ENCODE measurements around the gene TMEM40.
"Not testable (repeated sequence)": the region's sequence is repeated elsewhere in the genome, so short reads cannot be mapped to it uniquely, and the experiment has no call there.

Gene TMEM40

GRCh38 chr3:12775970-12776369 is 16.9 kb upstream of the TMEM40 start:
- DNase-seq (ENCODE audit: low spot score): not testable (repeated sequence)

DNA sequence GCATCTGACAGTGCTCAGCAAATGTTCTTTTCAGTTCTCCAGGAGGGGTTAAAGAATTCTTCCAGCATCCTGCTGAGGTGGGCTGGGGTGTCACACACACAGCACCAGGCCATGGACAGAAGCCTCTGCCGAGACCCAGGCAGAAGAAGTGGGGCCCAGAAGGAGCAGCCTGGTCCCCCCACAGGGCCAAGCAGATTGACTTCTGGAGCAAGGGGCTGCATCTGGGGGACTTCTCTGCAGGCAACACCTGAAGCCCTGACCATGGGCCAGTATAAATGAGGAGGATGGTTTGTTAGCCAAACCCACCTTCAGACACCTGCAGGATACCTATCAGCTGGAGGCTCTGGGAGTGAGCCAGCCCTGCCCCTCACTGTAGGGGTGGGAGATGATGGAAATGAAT is 16.2 kb upstream of the TMEM40 start:
- DNase-seq (ENCODE audit: low spot score): no peak

- no peak for DNase-seq (ENCODE audit: low spot score)
Observed at GRCh38 chr3:12774619-12775018, 15.6 kb upstream of the TMEM40 start.

GRCh38 chr3:12773710-12774086 is 14.6 kb upstream of the TMEM40 start:
- DNase-seq (ENCODE audit: low spot score): no peak

- DNase-seq (ENCODE audit: low spot score): no peak
Observed at GRCh38 chr3:12773030-12773709, 14.1 kb upstream of the TMEM40 start.

GRCh38 chr3:12772462-12772861 is 13.4 kb upstream of the TMEM40 start:
- DNase-seq (ENCODE audit: low spot score): no peak

- DNase-seq (ENCODE audit: low spot score): no peak
Observed at GRCh38 chr3:12771236-12771635, 12.2 kb upstream of the TMEM40 start.

DNA sequence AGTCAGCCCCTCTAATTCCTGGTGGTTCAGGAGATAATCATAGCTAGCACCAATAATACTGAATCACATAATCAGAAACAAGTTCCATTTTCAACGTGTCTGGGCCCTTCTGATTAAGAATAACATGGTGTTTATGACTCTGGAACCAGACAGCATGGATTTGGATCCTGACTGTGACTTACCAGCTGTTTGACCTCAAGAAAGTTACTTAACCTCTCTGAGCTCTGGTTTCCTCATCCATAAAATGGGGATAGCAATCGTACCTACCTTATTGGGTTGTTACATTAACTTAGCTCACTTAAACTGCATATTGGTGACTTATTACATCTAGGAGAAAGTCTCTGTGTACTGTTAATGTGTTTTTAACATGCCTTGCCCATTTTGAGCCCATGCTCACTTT is 10.7 kb upstream of the TMEM40 start:
- DNase-seq (ENCODE audit: low spot score): no peak

DNA sequence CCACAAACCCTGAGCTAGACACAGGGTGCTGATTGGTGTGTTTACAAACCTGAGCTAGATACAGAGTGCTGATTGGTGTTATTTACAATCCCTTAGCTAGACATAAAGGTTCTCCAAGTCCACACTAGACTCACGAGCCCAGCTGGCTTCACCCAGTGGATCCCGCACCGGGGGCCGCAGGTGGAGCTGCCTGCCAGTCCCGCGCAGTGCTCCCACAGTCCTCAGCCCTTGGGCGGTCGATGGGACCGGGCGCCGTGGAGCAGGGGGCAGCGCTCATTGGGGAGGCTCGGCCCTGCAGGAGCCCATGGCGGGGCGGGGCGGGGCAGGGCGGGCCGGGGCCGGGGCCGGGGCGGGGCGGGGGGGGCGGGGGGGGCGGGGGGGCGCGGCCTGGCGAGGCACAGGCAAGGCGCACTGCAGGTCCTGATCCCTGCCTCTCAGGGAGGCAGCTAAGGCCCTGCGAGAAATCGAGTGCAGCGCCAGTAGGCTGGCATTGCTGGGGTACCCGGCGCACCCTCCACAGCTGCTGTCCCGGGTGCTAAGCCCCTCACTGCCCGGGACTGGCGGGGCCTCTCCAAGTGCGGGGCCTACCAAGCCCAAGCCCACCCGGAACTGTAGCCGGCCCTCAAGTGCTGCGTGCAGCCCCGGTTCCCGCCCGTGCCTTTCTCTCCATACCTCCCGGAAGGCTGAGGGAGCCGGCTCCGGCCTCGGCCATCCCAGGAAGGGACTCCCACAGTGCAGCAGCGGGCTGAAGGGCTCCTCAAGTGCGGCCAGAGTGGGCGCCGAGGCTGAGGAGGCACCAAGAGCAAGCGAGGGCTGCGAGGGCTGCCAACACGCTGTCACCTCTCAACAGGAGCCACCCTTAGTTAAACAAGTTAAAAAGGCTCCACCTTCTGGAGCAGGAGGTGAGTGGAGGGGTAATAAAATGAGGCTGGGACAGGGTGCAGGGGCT is 9.8 kb upstream of the TMEM40 start:
- DNase-seq (ENCODE audit: low spot score): no peak

GRCh38 chr3:12766541-12766940 is 7.5 kb upstream of the TMEM40 start:
- no peak for DNase-seq (ENCODE audit: low spot score)

DNA sequence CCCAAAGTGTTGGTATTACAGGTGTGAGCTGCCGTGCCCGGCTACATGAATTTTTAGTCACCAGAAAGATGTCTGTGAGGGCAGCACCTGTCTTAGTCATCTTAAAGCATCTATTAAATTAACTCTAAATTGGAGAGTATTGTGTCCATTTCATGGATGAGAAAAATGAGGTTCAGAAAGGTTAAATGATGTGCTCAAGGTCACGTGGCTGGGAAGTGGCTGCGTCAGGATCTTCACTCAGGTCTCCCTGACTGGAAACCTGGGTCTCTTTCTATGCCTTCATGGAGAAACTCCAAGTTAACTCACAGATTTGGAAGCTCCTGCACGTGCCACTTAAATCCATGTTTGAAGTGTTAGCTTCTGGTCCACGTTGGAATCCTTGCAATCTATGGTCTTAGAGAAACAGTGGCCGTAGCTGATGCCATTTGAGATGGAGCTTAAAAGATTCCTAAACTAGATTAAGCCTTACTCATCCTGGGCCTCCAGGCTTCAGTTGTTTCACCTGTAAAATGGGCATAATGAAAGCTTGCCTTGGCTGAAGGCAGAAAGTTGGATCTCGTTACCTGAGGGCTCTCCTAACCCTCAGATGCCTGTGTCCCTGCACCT is 5.2 kb upstream of the TMEM40 start:
- no peak for DNase-seq (ENCODE audit: low spot score)

GRCh38 chr3:12759693-12760565 is 870 bp upstream of the TMEM40 start:
- no peak for DNase-seq (ENCODE audit: low spot score)

DNA sequence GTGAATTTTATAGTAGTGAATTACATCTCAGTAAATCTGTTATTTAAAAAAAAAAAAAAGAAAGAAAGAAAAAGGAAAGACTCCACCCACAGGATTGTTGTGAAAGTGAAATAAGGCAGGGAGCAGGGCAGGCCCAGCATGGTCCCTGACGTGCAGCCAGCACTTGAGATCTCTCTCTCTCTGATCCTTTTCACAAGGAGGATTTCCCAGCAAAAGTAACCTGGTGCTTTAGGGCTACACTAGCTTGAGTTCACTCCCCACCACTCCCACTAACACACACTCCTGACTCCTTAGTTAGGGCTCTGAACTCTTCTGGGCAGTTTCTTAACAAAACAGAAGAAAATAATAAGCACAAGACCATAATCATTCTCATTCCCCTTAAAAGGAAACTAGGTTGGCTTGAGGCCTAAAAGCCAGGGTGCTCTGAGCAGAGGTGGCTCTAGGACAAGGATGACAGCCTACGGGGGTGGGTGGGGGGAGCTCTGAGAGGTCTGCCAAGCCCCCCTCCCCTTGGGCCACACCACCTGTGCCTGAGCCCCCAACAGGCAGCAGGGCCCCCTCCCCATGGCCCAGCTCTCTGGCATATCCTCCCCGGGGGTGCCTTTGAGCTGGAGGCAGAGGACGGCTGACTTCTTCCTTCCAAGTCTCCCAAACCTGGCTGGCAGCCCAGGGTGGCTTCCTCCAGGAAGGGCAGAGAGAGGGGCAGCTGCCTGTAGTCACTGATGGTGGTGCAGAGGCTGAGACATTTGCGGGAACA is 856 bp downstream of the TMEM40 start:
- no peak for DNase-seq (ENCODE audit: low spot score)

GRCh38 chr3:12756635-12757034 is 2.4 kb downstream of the TMEM40 start:
- no peak for DNase-seq (ENCODE audit: low spot score)

DNA sequence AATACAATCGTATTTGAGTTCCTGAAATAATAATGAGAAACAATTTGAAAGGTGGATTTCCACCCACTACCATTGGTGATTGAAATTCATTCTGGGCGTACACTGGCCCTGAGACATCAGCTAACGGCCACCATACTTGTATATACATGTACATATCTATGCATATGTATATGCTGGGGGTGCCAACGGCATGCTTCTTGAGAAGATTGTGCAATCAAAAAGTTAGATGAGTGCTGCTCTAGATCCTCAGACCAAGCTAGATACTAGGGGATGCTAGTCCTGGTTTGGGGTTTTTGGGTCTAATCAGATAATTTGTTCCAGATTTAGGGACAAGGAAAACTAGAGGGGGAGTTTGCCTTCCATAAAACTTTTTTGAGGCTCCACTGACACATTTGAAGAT is 2.9 kb downstream of the TMEM40 start:
- DNase-seq (ENCODE audit: low spot score): no peak

DNA sequence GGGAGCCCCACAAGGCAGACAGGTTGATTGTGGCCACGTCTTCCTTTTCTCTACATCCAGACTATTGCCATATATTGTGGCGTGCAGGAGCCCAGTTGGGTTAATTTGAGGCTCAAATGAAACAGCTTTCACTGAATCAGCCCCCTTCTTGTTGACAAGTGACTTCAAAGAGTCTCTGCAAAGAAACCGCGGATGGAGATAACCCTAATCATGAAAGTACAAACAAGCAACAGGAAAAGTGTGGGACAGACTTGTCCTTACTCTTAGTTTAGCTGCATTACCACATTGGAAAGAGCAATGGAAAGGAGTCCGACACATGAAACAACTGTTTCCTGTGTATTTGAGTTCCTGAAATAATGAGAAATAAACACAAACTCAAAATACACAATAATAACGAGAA is 3.3 kb downstream of the TMEM40 start:
- DNase-seq (ENCODE audit: low spot score): no peak

DNA sequence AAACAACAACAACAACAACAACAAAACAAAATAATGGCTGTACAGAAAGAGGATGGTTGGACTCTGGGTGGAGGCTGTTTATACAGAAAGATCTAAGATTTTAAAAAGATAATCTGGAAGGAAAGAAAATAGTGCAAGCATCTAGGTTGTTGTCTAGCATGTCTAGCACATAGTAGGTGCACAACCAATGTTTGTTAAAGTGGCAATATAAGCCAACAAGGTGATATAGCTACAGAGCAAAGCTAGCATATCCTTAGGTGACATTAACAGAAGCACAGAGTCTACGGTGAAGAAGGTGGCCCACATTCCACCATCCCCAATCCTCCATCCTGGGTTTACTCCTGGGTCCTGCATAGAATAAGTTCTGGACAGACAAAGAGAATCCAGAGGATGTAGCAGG is 4.7 kb downstream of the TMEM40 start:
- no peak for DNase-seq (ENCODE audit: low spot score)

- no peak for DNase-seq (ENCODE audit: low spot score)
Observed at GRCh38 chr3:12753275-12754028, 5.6 kb downstream of the TMEM40 start.

DNA sequence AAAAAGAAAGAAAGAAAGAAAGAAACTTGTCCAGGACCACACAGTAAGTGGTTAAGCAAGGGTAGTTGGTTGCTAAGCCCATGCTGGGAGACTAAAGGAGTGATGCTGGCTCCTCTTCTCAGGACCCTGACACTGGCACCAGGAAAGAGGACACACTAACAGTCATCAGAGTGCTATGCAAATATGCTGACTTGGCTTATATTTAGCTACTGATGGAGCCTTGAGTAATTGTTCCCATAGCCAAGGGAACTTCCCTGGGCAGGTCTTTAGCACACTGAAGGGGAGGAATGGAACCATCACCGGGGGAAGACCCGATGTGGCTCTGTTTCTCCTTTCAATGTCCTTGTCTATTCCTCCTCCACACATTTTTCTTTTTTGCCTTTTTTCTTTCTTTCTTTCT is 6.2 kb downstream of the TMEM40 start:
- DNase-seq (ENCODE audit: low spot score): no peak

GRCh38 chr3:12752102-12752501 is 7.0 kb downstream of the TMEM40 start:
- DNase-seq (ENCODE audit: low spot score): no peak

DNA sequence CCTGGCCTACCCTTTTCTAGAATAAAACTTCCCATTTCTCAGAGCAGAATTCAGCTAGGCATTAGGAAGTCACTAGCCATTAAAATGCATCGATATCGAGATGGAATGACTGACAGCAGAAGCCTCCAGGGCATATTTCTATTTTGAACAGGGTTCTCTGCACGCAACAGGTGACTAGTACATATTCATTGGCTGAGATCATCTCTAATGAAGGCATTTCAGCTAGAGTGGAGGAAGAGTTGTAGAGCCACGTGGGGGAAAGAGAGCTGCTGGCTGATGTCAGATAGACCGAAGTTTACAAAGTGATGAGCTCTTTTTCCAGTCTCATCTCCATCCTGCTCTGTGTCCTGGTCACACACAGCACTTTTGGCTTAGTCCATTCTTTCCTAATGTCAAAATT is 7.5 kb downstream of the TMEM40 start:
- DNase-seq (ENCODE audit: low spot score): no peak
